Neural crest cell (in vitro differentiated cells): ENCODE data around the gene MAGEH1. TPM values are rescaled to one million over a fixed set of nuclear protein-coding genes. Genes with fewer than 3 reads are reported as not detected.

Experiments
- DNase-seq: peaks from one replicate; pipeline ENCODE4 v3.0.0; 2021; ENCODE audit warnings: low read depth, mixed read lengths, low spot score
- H3K27ac Mint-ChIP-seq: one replicate; pipeline ENCODE4 v1.8.0; 2021; ENCODE audit warnings: mild to moderate bottlenecking, mixed read lengths; ENCODE audit not compliant: unreplicated experiment
- H3K27me3 Mint-ChIP-seq: 2 replicates; pipeline ENCODE4 v1.8.0; 2021; ENCODE audit warnings: low read depth, mild to moderate bottlenecking, mixed read lengths
- H3K36me3 Mint-ChIP-seq: 2 replicates; pipeline ENCODE4 v1.8.0; 2021; ENCODE audit warnings: low read depth, mild to moderate bottlenecking, mixed read lengths
- H3K4me1 Mint-ChIP-seq: 2 replicates; pipeline ENCODE4 v1.8.0; 2021; ENCODE audit warnings: mixed read lengths
- H3K4me3 Mint-ChIP-seq: one replicate; pipeline ENCODE4 v1.8.0; 2021; ENCODE audit warnings: mild to moderate bottlenecking, mixed read lengths
- H3K9me3 Mint-ChIP-seq: 2 replicates; pipeline ENCODE4 v1.8.0; 2021; ENCODE audit warnings: mixed read lengths
- microRNA-seq: library from miRNA; unstranded; fragments of <30 nt; microRNA quantifications from one replicate; pipeline ENCODE4, GENCODE V29; 2020
- total RNA-seq: library from RNA; stranded (reverse); gene quantifications from 2 replicates; pipeline ENCODE4 v1.2.1, GENCODE V29; 2021
- TF ChIP-seq, protein P1 (sequence below): fragments of 200-600 bp; sonication (generic); conservative IDR thresholded peaks from 2 replicates; pipeline ENCODE4 v1.5.0; 2021; ENCODE audit warnings: antibody characterized with exemption, mild to moderate bottlenecking

MAGEH1 gene
- total RNA-seq, 1 donor from 2014 or later: 27.5 TPM

DNA sequence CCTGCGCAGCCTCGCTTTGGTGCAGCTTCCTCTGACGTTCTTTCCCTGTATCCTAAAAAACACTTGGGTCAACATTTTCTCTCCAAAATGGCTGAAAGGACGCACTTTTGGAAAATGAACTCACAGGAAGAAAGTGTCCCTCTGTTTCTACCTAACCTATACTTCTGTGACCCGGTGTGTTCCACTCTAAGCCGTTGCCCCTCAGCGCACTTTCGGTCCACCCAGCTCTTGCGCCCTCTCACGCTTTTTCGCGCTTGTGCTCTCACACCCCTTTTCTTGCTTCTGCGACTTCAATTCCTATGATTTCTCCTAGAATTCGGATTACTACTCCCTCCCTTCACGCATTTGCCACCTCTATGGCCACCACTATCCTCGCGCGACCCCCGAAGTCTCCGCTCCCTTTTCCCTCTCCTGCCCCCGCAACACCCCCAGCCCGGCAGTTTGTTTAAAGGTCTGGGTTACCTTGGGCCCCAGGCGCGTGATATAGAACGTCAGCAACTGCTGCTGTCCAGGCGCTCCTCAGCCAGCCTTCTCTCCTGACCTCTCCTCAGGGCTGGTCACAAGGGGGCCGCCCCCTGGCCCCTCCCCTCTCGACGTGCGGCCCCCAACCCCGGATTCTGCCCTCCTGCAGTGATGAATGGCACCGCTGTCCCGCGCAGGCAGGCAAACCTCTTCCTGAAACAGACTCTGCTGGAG is 37.5 kb downstream of the MAGEH1 start, which contains the start of gene USP51:
Gene USP51 (minus strand): TSS at position 535 of the 696 bp plus-strand sequence. CDS start 909 bp downstream, outside the sequence.
- peaks cover 20% of the 10 kb centered on the region for H3K4me1 Mint-ChIP-seq
- TF ChIP-seq, protein P1, sequence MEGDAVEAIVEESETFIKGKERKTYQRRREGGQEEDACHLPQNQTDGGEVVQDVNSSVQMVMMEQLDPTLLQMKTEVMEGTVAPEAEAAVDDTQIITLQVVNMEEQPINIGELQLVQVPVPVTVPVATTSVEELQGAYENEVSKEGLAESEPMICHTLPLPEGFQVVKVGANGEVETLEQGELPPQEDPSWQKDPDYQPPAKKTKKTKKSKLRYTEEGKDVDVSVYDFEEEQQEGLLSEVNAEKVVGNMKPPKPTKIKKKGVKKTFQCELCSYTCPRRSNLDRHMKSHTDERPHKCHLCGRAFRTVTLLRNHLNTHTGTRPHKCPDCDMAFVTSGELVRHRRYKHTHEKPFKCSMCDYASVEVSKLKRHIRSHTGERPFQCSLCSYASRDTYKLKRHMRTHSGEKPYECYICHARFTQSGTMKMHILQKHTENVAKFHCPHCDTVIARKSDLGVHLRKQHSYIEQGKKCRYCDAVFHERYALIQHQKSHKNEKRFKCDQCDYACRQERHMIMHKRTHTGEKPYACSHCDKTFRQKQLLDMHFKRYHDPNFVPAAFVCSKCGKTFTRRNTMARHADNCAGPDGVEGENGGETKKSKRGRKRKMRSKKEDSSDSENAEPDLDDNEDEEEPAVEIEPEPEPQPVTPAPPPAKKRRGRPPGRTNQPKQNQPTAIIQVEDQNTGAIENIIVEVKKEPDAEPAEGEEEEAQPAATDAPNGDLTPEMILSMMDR: peak; percentile 32
- DNase-seq: peak; percentile 24
- peaks cover 6% of the 10 kb centered on the region for H3K9me3 Mint-ChIP-seq
- H3K36me3 Mint-ChIP-seq: peaks cover 17% of the 10 kb centered on the region
- no peaks in the 10 kb centered on the region for H3K27me3 Mint-ChIP-seq
- peak within 1 kb of the TSS; percentile 92 for H3K4me3 Mint-ChIP-seq
- H3K27ac Mint-ChIP-seq: peak within 1 kb of the TSS; percentile 96

DNA sequence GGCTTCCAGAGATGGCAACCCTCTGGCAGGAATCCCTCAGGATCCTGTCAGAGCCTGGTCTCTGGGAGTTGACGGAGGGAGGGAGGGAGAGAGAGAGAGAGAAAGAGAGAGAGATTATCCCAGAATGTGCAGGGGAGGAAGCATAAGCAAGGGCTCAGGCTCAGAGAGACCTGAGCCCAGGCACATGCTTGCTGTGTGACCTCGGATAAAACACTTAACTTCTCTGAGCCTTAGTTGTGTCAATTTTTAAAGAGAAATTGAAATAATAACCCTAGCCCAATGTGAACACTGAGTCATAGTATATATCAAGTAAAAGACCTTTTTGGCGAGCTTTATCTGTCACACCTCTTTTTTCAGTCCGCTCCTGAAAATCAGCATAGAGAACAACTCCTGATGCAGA is 38.2 kb downstream of the MAGEH1 start:
- TF ChIP-seq, protein P1: no peak
- no peaks in the 10 kb centered on the region for H3K27me3 Mint-ChIP-seq
- DNase-seq: no peak
- peaks cover 20% of the 10 kb centered on the region for H3K4me1 Mint-ChIP-seq
- H3K9me3 Mint-ChIP-seq: peaks cover 6% of the 10 kb centered on the region
- peak overlapping the region; percentile 92 for H3K4me3 Mint-ChIP-seq
- H3K36me3 Mint-ChIP-seq: peaks cover 15% of the 10 kb centered on the region
- peak overlapping the region; percentile 94 for H3K27ac Mint-ChIP-seq

DNA sequence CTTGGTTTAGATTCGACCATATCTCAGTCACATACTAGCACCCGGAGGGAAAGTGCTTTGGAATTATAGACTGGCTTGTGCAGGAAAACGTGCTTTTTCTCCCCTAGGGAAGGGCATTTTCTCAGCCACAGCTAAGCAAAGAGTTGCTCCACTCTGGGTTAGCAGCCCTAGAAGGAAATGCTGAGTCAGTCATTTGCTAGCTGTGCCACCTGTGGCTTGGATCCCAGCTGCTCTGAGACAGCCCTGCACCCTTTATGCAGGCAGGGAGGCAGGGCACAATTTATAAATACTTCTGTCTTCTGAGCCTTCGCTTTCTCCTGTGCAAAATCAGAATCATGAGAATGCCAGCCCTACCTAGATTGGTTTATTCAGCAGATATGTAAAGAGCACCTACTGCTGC is 39.0 kb downstream of the MAGEH1 start:
- DNase-seq: no peak
- Mint-ChIP-seq H3K9me3 (peaks cover 6% of the 10 kb centered on the region), H3K36me3 (peaks cover 15% of the 10 kb centered on the region), H3K27me3 (no peaks in the 10 kb centered on the region), H3K27ac (no peak overlapping the region), H3K4me1 (peaks cover 20% of the 10 kb centered on the region), H3K4me3 (peak overlapping the region; percentile 6)
- TF ChIP-seq, protein P1: no peak

Small RNAs within 50 kb of the gene (microRNA-seq; reads per million reads assigned to microRNA genes)
- gene MIR4536-1: not detected
- gene MIR4536-2: not detected

Other genes starting within 250 kb of the MAGEH1 start
- not detected in 2 replicates for gene PAGE5, start 231.8 kb upstream of the MAGEH1 start, total RNA-seq
- gene PAGE3, start 187.2 kb upstream of the MAGEH1 start, total RNA-seq: not detected in 2 replicates
- gene USP51, start 37.7 kb downstream of the MAGEH1 start, total RNA-seq: 9.4 and 9.9 TPM in 2 replicates
- gene FOXR2, start 171.3 kb downstream of the MAGEH1 start, total RNA-seq: not detected in 2 replicates